Measurements from ENCODE around the gene MGAT5.
"Not testable (repeated sequence)": the region's sequence is repeated elsewhere in the genome, so short reads cannot be mapped to it uniquely, and the experiment has no call there.

Gene MGAT5

GRCh38 chr2:134468164-134468563 lies 214.3 kb downstream of the MGAT5 start:
- Histone ChIP-seq H3K4me1 (ENCODE audit: insufficient read depth, poor library complexity, severe bottlenecking) (no peaks in the 10 kb centered on the region), H3K27ac (ENCODE audit: poor library complexity, severe bottlenecking) (no peak overlapping the region), H3K27me3 (ENCODE audit: insufficient read depth, poor library complexity, severe bottlenecking) (no peaks in the 10 kb centered on the region), H3K4me3 (ENCODE audit: severe bottlenecking) (no peak overlapping the region), H3K9me3 (ENCODE audit: severe bottlenecking) (no peaks in the 10 kb centered on the region), H3K36me3 (ENCODE audit: low read depth) (no peaks in the 10 kb centered on the region)
- DNase-seq (ENCODE audit: low spot score) (no peak), ATAC-seq (ENCODE audit: low read depth) (no peak)
- TF ChIP-seq CTCF (IDR thresholded peaks at IDR 0.05; ENCODE audit: poor library complexity, severe bottlenecking), result no peak

DNA sequence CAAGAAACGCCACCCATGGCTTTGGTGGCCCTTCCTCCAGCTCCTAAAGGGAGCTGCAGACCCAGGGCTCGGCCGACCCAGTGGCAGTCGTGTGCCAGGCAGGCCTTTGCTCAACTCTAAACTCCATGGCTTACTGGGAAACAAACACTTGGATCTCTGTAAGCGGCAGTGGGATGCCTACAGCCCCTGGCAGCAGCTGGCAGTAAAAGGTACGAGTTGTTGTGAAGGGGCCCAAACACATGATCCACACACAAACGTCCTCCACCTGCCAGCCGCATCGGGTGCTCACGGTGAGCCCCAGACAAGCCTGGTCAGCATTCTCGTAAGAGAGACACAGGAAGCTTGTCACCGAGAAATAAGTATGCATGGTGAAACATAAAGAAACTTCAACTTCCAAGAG lies 214.9 kb downstream of the MGAT5 start:
- Histone ChIP-seq H3K4me3 (ENCODE audit: severe bottlenecking) (no peak overlapping the region), H3K4me1 (ENCODE audit: insufficient read depth, poor library complexity, severe bottlenecking) (no peaks in the 10 kb centered on the region), H3K27ac (ENCODE audit: poor library complexity, severe bottlenecking) (no peak overlapping the region), H3K36me3 (ENCODE audit: low read depth) (no peaks in the 10 kb centered on the region), H3K9me3 (ENCODE audit: severe bottlenecking) (no peaks in the 10 kb centered on the region), H3K27me3 (ENCODE audit: insufficient read depth, poor library complexity, severe bottlenecking) (no peaks in the 10 kb centered on the region)
- ATAC-seq (ENCODE audit: low read depth) (no peak), DNase-seq (ENCODE audit: low spot score) (no peak)
- TF ChIP-seq CTCF (IDR thresholded peaks at IDR 0.05; ENCODE audit: poor library complexity, severe bottlenecking), result no peak

DNA sequence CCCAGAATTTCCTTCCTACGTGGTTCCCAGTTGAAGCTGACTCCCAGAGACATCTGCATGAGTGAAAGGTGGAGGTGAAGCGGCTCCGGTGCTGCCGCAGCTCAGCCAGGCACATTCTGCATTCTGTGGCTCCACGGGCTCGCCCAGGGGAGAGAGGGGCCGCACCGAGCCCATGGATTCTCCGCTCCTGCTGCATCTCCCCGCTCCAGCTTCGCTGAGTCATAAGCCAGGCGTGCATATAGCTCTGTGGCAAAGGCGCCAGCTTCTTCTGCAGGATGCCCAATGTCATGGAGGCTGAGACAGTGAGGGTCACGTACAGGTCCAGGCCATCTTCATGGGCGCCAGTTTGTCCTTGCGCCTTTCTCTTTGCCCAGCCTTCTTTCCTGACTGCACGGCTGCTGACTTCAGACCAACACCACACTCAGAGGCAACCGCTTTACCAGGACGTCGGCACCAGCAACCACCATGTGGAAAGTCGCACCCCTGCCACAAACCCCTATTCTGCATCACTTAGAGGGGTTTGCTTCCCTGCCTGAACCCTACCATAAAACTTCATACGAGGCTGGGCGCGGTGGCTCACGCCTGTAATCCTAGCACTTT lies 215.7 kb downstream of the MGAT5 start:
- no peaks in the 10 kb centered on the region for H3K36me3 ChIP-seq (ENCODE audit: low read depth)
- no peak for DNase-seq (ENCODE audit: low spot score)
- TF ChIP-seq CTCF (IDR thresholded peaks at IDR 0.05; ENCODE audit: poor library complexity, severe bottlenecking), result no peak
- no peak overlapping the region for H3K4me3 ChIP-seq (ENCODE audit: severe bottlenecking)
- H3K27ac ChIP-seq (ENCODE audit: poor library complexity, severe bottlenecking), result no peak overlapping the region
- H3K4me1 ChIP-seq (ENCODE audit: insufficient read depth, poor library complexity, severe bottlenecking), result no peaks in the 10 kb centered on the region
- H3K9me3 ChIP-seq (ENCODE audit: severe bottlenecking), result no peaks in the 10 kb centered on the region
- ATAC-seq (ENCODE audit: low read depth), result no peak
- H3K27me3 ChIP-seq (ENCODE audit: insufficient read depth, poor library complexity, severe bottlenecking), result no peaks in the 10 kb centered on the region

GRCh38 chr2:134470561-134471168 lies 216.8 kb downstream of the MGAT5 start:
- Histone ChIP-seq H3K4me3 (ENCODE audit: severe bottlenecking) (no peak overlapping the region), H3K9me3 (ENCODE audit: severe bottlenecking) (no peaks in the 10 kb centered on the region), H3K4me1 (ENCODE audit: insufficient read depth, poor library complexity, severe bottlenecking) (no peaks in the 10 kb centered on the region), H3K36me3 (ENCODE audit: low read depth) (no peaks in the 10 kb centered on the region), H3K27me3 (ENCODE audit: insufficient read depth, poor library complexity, severe bottlenecking) (no peaks in the 10 kb centered on the region), H3K27ac (ENCODE audit: poor library complexity, severe bottlenecking) (no peak overlapping the region)
- ATAC-seq (ENCODE audit: low read depth), result no peak
- DNase-seq (ENCODE audit: low spot score), result no peak
- TF ChIP-seq CTCF (IDR thresholded peaks at IDR 0.05; ENCODE audit: poor library complexity, severe bottlenecking), result no peak

DNA sequence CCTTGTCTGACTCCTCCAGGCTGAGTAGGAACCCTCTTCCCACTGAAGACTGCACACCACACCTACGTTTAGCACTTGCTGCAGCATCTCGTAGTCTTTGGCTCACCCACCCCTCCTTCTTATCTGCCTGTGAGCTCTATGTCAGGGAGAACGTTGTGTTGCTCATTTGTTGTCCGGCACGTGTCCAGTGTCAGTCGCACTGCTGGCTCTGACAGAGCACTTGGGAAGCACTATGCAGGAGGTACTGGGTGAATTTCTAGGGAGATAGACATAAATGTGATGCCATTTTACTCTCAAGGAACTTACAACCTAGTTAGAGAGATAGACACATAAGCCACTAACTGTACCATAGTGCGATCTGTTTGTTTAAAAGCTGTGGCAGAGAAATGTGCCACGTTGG lies 223.1 kb downstream of the MGAT5 start:
- not testable (repeated sequence) for H3K36me3 ChIP-seq (ENCODE audit: low read depth); H3K4me3 ChIP-seq (ENCODE audit: severe bottlenecking); H3K4me1 ChIP-seq (ENCODE audit: insufficient read depth, poor library complexity, severe bottlenecking); H3K27me3 ChIP-seq (ENCODE audit: insufficient read depth, poor library complexity, severe bottlenecking); ATAC-seq (ENCODE audit: low read depth); DNase-seq (ENCODE audit: low spot score); H3K27ac ChIP-seq (ENCODE audit: poor library complexity, severe bottlenecking); H3K9me3 ChIP-seq (ENCODE audit: severe bottlenecking)
